ENCODE data around the gene CHST8.

Gene CHST8

GRCh38 chr19:33796164-33796875, 174.6 kb downstream of the CHST8 start, which contains the start of gene KCTD15:
Gene KCTD15, plus strand, starts transcription at chr19:33796870. Its CDS starts 3,585 bp downstream, at chr19:33800455.
- Histone ChIP-seq H3K4me3 (ENCODE audit: control insufficient read depth in 1 of 7, extremely low read depth in 1 of 7, insufficient read depth in 4 of 7, low read depth in 2 of 7, low read length in 6 of 7) (peak within 1 kb of the TSS; percentile 75 to 89 (median 81)), H3K27ac (ENCODE audit: insufficient read depth in 1 of 2, low read depth in 1 of 2, low read length in 2 of 2, poor library complexity in 1 of 2, severe bottlenecking in 2 of 2) (peak within 1 kb of the TSS; percentile 64 to 85), H3K4me1 (ENCODE audit: control extremely low read depth in 1 of 4, control insufficient read depth in 4 of 4, insufficient read depth in 4 of 4, low read length in 3 of 4) (peaks cover 0 to 27% (median 14%) of the 10 kb centered on the region in 4 experiments), H3K27me3 (replicated peaks in 2 of 5; ENCODE audit: control insufficient read depth in 4 of 5, insufficient read depth in 5 of 5, low read length in 4 of 5) (no peaks in the 10 kb centered on the region), H3K9me3 (ENCODE audit: control extremely low read depth in 1 of 5, control insufficient read depth in 4 of 5, insufficient read depth in 2 of 5, low read depth in 1 of 5, low read length in 4 of 5) (no peaks in the 10 kb centered on the region), H3K36me3 (ENCODE audit: control insufficient read depth in 4 of 4, insufficient read depth in 4 of 4, low read length in 3 of 4) (peaks cover 2 to 17% (median 11%) of the 10 kb centered on the region in 4 experiments)
- ChIA-PET CTCF (interaction anchor here (1.0 to 2.8 kb wide), 4 partner anchors 14 to 423 kb away, joined by 3 to 13 read pairs (median 4); no protein-coding TSS in a partner anchor), POLR2A (interaction anchor here (0.6 to 2.3 kb wide), 2 partner anchors 23 to 1167 kb away, joined by 3 to 12 read pairs; no protein-coding TSS in a partner anchor)
- 0% methylated on average over 31 of the region's 92 CpGs for WGBS (ENCODE audit: insufficient coverage)
- peak in 2 of 3 donors; percentile 67 to 79 for DNase-seq

GRCh38 chr19:33797802-33798671, 176.3 kb downstream of the CHST8 start:
- POLR2A ChIA-PET, result interaction anchor here (0.6 to 2.3 kb wide), 2 partner anchors 21 to 43 kb away, joined by 3 to 12 read pairs; no protein-coding TSS in a partner anchor
- CTCF ChIA-PET, result interaction anchor here (0.6 to 2.8 kb wide), 5 partner anchors 9 to 421 kb away, joined by 3 to 13 read pairs (median 3); no protein-coding TSS in a partner anchor

GRCh38 chr19:33798681-33799111, 176.9 kb downstream of the CHST8 start:
- peaks cover 2 to 39% (median 24%) of the 10 kb centered on the region in 4 experiments for H3K36me3 ChIP-seq (ENCODE audit: control insufficient read depth in 4 of 4, insufficient read depth in 4 of 4, low read length in 3 of 4)
- H3K4me3 ChIP-seq (ENCODE audit: control insufficient read depth in 1 of 7, extremely low read depth in 1 of 7, insufficient read depth in 4 of 7, low read depth in 2 of 7, low read length in 6 of 7), result peak overlapping the region in 3 of 7 experiments; percentile 78 to 89 (median 86)
- ChIA-PET POLR2A (interaction anchor here (0.6 kb wide), 1 partner anchor 42 kb away, joined by 3 read pairs; no protein-coding TSS in a partner anchor), CTCF (interaction anchor here (2.3 to 2.8 kb wide), 2 partner anchors 16 to 20 kb away, joined by 5 to 13 read pairs; no protein-coding TSS in a partner anchor)
- no peak overlapping the region for H3K27ac ChIP-seq (ENCODE audit: insufficient read depth in 1 of 2, low read depth in 1 of 2, low read length in 2 of 2, poor library complexity in 1 of 2, severe bottlenecking in 2 of 2)
- H3K27me3 ChIP-seq (replicated peaks in 2 of 5; ENCODE audit: control insufficient read depth in 4 of 5, insufficient read depth in 5 of 5, low read length in 4 of 5), result no peaks in the 10 kb centered on the region
- DNase-seq, result no peak
- WGBS (ENCODE audit: insufficient coverage), result 97% methylated on average over 10 of the region's 12 CpGs
- H3K9me3 ChIP-seq (ENCODE audit: control extremely low read depth in 1 of 5, control insufficient read depth in 4 of 5, insufficient read depth in 2 of 5, low read depth in 1 of 5, low read length in 4 of 5), result no peaks in the 10 kb centered on the region
- H3K4me1 ChIP-seq (ENCODE audit: control extremely low read depth in 1 of 4, control insufficient read depth in 4 of 4, insufficient read depth in 4 of 4, low read length in 3 of 4), result peaks cover 0 to 27% (median 14%) of the 10 kb centered on the region in 4 experiments

More at GRCh38 chr19:33797802-33798671, 176.3 kb downstream of the CHST8 start:
- Histone ChIP-seq H3K27ac (ENCODE audit: insufficient read depth in 1 of 2, low read depth in 1 of 2, low read length in 2 of 2, poor library complexity in 1 of 2, severe bottlenecking in 2 of 2) (no peak overlapping the region), H3K9me3 (ENCODE audit: control extremely low read depth in 1 of 5, control insufficient read depth in 4 of 5, insufficient read depth in 2 of 5, low read depth in 1 of 5, low read length in 4 of 5) (no peaks in the 10 kb centered on the region), H3K4me1 (ENCODE audit: control extremely low read depth in 1 of 4, control insufficient read depth in 4 of 4, insufficient read depth in 4 of 4, low read length in 3 of 4) (peaks cover 0 to 27% (median 14%) of the 10 kb centered on the region in 4 experiments), H3K27me3 (replicated peaks in 2 of 5; ENCODE audit: control insufficient read depth in 4 of 5, insufficient read depth in 5 of 5, low read length in 4 of 5) (no peaks in the 10 kb centered on the region), H3K4me3 (ENCODE audit: control insufficient read depth in 1 of 7, extremely low read depth in 1 of 7, insufficient read depth in 4 of 7, low read depth in 2 of 7, low read length in 6 of 7) (peak overlapping the region; percentile 60 to 89 (median 80)), H3K36me3 (ENCODE audit: control insufficient read depth in 4 of 4, insufficient read depth in 4 of 4, low read length in 3 of 4) (peaks cover 2 to 32% (median 20%) of the 10 kb centered on the region in 4 experiments)
- peak; percentile 59 to 80 (median 71) for DNase-seq
- WGBS (ENCODE audit: insufficient coverage), result 44% methylated on average over 41 of the region's 61 CpGs

- WGBS (ENCODE audit: insufficient coverage), result 95% methylated on average over 4 of the region's 5 CpGs
- ChIA-PET POLR2A (no interaction called here), CTCF (no interaction called here)
- Histone ChIP-seq H3K4me1 (ENCODE audit: control extremely low read depth in 1 of 4, control insufficient read depth in 4 of 4, insufficient read depth in 4 of 4, low read length in 3 of 4) (peaks cover 0 to 23% (median 12%) of the 10 kb centered on the region in 4 experiments), H3K36me3 (ENCODE audit: control insufficient read depth in 4 of 4, insufficient read depth in 4 of 4, low read length in 3 of 4) (peaks cover 2 to 47% (median 31%) of the 10 kb centered on the region in 4 experiments), H3K27ac (ENCODE audit: insufficient read depth in 1 of 2, low read depth in 1 of 2, low read length in 2 of 2, poor library complexity in 1 of 2, severe bottlenecking in 2 of 2) (no peak overlapping the region), H3K27me3 (replicated peaks in 2 of 5; ENCODE audit: control insufficient read depth in 4 of 5, insufficient read depth in 5 of 5, low read length in 4 of 5) (no peaks in the 10 kb centered on the region), H3K9me3 (ENCODE audit: control extremely low read depth in 1 of 5, control insufficient read depth in 4 of 5, insufficient read depth in 2 of 5, low read depth in 1 of 5, low read length in 4 of 5) (no peaks in the 10 kb centered on the region), H3K4me3 (ENCODE audit: control insufficient read depth in 1 of 7, extremely low read depth in 1 of 7, insufficient read depth in 4 of 7, low read depth in 2 of 7, low read length in 6 of 7) (no peak overlapping the region)
- no peak for DNase-seq
Observed at GRCh38 chr19:33799476-33799875, 177.7 kb downstream of the CHST8 start.

GRCh38 chr19:33800012-33800680, 178.4 kb downstream of the CHST8 start:
- Histone ChIP-seq H3K27ac (ENCODE audit: insufficient read depth in 1 of 2, low read depth in 1 of 2, low read length in 2 of 2, poor library complexity in 1 of 2, severe bottlenecking in 2 of 2) (no peak overlapping the region), H3K27me3 (replicated peaks in 2 of 5; ENCODE audit: control insufficient read depth in 4 of 5, insufficient read depth in 5 of 5, low read length in 4 of 5) (no peaks in the 10 kb centered on the region), H3K36me3 (ENCODE audit: control insufficient read depth in 4 of 4, insufficient read depth in 4 of 4, low read length in 3 of 4) (peaks cover 2 to 53% (median 36%) of the 10 kb centered on the region in 4 experiments), H3K9me3 (ENCODE audit: control extremely low read depth in 1 of 5, control insufficient read depth in 4 of 5, insufficient read depth in 2 of 5, low read depth in 1 of 5, low read length in 4 of 5) (no peaks in the 10 kb centered on the region), H3K4me1 (ENCODE audit: control extremely low read depth in 1 of 4, control insufficient read depth in 4 of 4, insufficient read depth in 4 of 4, low read length in 3 of 4) (peaks cover 0 to 17% (median 7%) of the 10 kb centered on the region in 4 experiments), H3K4me3 (ENCODE audit: control insufficient read depth in 1 of 7, extremely low read depth in 1 of 7, insufficient read depth in 4 of 7, low read depth in 2 of 7, low read length in 6 of 7) (no peak overlapping the region)
- ChIA-PET CTCF (interaction anchor here (1.0 kb wide), 1 partner anchor 10 kb away, joined by 3 read pairs; no protein-coding TSS in a partner anchor), POLR2A (no interaction called here)
- WGBS (ENCODE audit: insufficient coverage), result 97% methylated on average over 14 of the region's 16 CpGs
- no peak for DNase-seq

- WGBS (ENCODE audit: insufficient coverage), result 95% methylated on average over 2 of the region's 5 CpGs
- CTCF ChIA-PET, result interaction anchor here (1.0 to 1.3 kb wide), 3 partner anchors 9 to 23 kb away, joined by 3 to 4 read pairs (median 3); no protein-coding TSS in a partner anchor
- POLR2A ChIA-PET, result no interaction called here
- Histone ChIP-seq H3K27me3 (replicated peaks in 2 of 5; ENCODE audit: control insufficient read depth in 4 of 5, insufficient read depth in 5 of 5, low read length in 4 of 5) (no peaks in the 10 kb centered on the region), H3K36me3 (ENCODE audit: control insufficient read depth in 4 of 4, insufficient read depth in 4 of 4, low read length in 3 of 4) (peaks cover 2 to 65% (median 45%) of the 10 kb centered on the region in 4 experiments), H3K4me1 (ENCODE audit: control extremely low read depth in 1 of 4, control insufficient read depth in 4 of 4, insufficient read depth in 4 of 4, low read length in 3 of 4) (peaks cover 0 to 11% (median 7%) of the 10 kb centered on the region in 4 experiments), H3K4me3 (ENCODE audit: control insufficient read depth in 1 of 7, extremely low read depth in 1 of 7, insufficient read depth in 4 of 7, low read depth in 2 of 7, low read length in 6 of 7) (no peak overlapping the region), H3K27ac (ENCODE audit: insufficient read depth in 1 of 2, low read depth in 1 of 2, low read length in 2 of 2, poor library complexity in 1 of 2, severe bottlenecking in 2 of 2) (no peak overlapping the region), H3K9me3 (ENCODE audit: control extremely low read depth in 1 of 5, control insufficient read depth in 4 of 5, insufficient read depth in 2 of 5, low read depth in 1 of 5, low read length in 4 of 5) (no peaks in the 10 kb centered on the region)
- DNase-seq, result no peak
Observed at GRCh38 chr19:33801411-33801810, 179.7 kb downstream of the CHST8 start.
